Erythroblast (primary cell): ENCODE results near the gene EGFL8.

Source experiments
- GATA1 ChIP-seq: IDR thresholded peaks from 2 replicates; pipeline ENCODE4 v1.6.1; 2011; ENCODE audit warnings: low read depth, mild to moderate bottlenecking, control low read depth, low read length, moderate library complexity
- POLR2A ChIP-seq: IDR thresholded peaks from 2 replicates; pipeline ENCODE4 v1.6.1; 2011; ENCODE audit warnings: mild to moderate bottlenecking, low read length

DNA sequence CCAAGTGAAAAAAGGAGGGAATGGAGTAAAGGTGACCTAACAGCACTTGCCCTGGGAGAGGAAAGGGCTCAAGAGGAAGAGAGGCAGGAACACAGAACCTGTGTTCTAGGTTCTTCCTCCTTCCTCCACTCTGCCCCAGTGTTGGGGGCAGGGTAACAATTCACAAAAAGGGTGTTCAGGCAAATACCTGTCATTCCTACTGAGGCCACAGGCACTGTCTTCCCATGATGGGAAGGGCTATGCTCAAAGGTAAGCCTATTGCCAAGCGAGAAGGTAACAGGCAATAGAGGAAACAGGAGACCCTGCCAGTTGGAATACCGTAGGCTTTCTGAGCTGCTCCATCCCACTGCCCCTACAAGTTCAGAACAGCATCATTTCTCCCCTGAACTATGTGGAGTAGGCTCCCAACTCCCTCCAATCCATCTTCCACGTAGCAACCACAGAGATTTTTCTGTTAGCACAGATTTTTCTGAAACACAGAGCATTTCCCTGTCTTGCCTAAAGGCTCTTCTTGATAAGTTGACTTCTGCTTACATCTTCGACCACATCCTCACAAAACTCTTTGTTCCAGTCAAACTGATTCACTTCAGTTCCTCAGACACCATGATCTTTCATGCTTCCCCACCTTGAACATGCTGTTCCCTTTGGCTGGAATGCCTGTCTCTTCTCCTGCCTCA, 8.8 kb downstream of the EGFL8 start:
- no peak for TF ChIP-seq POLR2A
- TF ChIP-seq GATA1 = no peak
